Right lobe of liver (tissue), 6 donors: ENCODE measurements around the gene CHRNG. TPM values are rescaled to one million over a fixed set of nuclear protein-coding genes. Genes with fewer than 3 reads are reported as not detected.

Source experiments
- ATAC-seq, 4 donors: fragments of 200-7000 bp; cut with Tn5 transposase; one replicate each; pipeline ENCODE4 v1.9.1; 2020; ENCODE audit warnings: mild to moderate bottlenecking in 4 of 4, moderate library complexity in 4 of 4
- DNase-seq, 3 donors: peaks; one replicate each; pipeline ENCODE4 v3.0.0-alpha.2; 2020
- H3K27ac ChIP-seq, 3 donors: fragments of 200-600 bp; one replicate each; pipeline ENCODE4 v1.8.0; 2022
- H3K27me3 ChIP-seq, 2 donors: fragments of 200-600 bp; one replicate each; pipeline ENCODE4 v1.8.0; 2022
- H3K36me3 ChIP-seq, 4 donors: fragments of 200-600 bp; sonication (generic) in 1 of 4; one replicate each; pipeline versions ENCODE4 v1.5.1 to v1.8.0; 2017 to 2022; ENCODE audit warnings: control low read depth in 1 of 4
- H3K4me1 ChIP-seq, 4 donors: fragments of 200-600 bp; sonication (generic) in 1 of 4; one replicate each; pipeline versions ENCODE4 v1.5.1 to v1.8.0; 2017 to 2022; ENCODE audit warnings: control low read depth in 1 of 4
- H3K4me3 ChIP-seq, 3 donors: fragments of 200-600 bp; one replicate each; pipeline ENCODE4 v1.8.0; 2022
- H3K9me3 ChIP-seq, 4 donors: fragments of 200-600 bp; sonication (generic) in 1 of 4; one replicate each; pipeline versions ENCODE4 v1.5.1 to v1.8.0; 2017 to 2022; ENCODE audit warnings: control low read depth in 1 of 4
- CTCF ChIP-seq, 4 donors: fragments of 200-600 bp in 3 of 4; fragments of 450-650 bp in 1 of 4; IDR thresholded peaks; one replicate each; pipeline versions ENCODE4 v1.5.1 to v1.8.0; 2016 to 2022; ENCODE audit warnings: antibody characterized with exemption in 4 of 4, mild to moderate bottlenecking in 2 of 4
- POLR2A ChIP-seq: fragments of 450-650 bp; IDR thresholded peaks from one replicate; pipeline ENCODE4 v1.6.1; 2017; ENCODE audit warnings: antibody characterized with exemption, mild to moderate bottlenecking
- WGBS: methylation state at CpG from one replicate; pipeline ENCODE4 v1.1.6; 2018; ENCODE audit warnings: low coverage, low lambda C conversion rate; ENCODE audit not compliant: insufficient coverage; ENCODE audit errors: missing lambda C conversion rate; 5-methylcytosine and 5-hydroxymethylcytosine counted together
- intact Hi-C, 2 donors: fragments of 100-400 bp; cut with DNase I; formaldehyde crosslinking; loops; one replicate each; pipeline versions ENCODE4 v1.11.2 to v1.14.1; 2022
- total RNA-seq, 6 experiments: library from RNA; depleted of rRNA in 2 of 6; stranded (reverse); fragments of >200 nt in 2 of 6; fragmentation: NEBNext Ultra II Directional in 3 of 6; extraction: Animal tissue kit (Norgen Biotek cat#: 25700) in 3 of 6; gene quantifications; one replicate each; pipeline versions ENCODE4 v1.1.0 to v1.2.4, GENCODE V29; 2016 to 2023
- donor health status: DM: no; HTN: yes; CAD: no.
- donor health status: DM: no; HTN: no; CAD: no.
- donor health status: DM: no; HTN: no; CAD: no.
- donor health status: DM: no; HTN: yes; CAD: no.
- donor health status: DM: no; HTN: yes; CAD: no.

The CHRNG gene
- total RNA-seq, 6 experiments from 2014 or later, result not detected

- DNase-seq, result no peak
- Histone ChIP-seq H3K27ac (no peak overlapping the region), H3K4me1 (peaks cover 0 to 20% (median 0%) of the 10 kb centered on the region in 4 donors), H3K27me3 (peaks cover 14 to 27% of the 10 kb centered on the region in 2 donors), H3K9me3 (no peaks in the 10 kb centered on the region), H3K36me3 (no peaks in the 10 kb centered on the region), H3K4me3 (no peak overlapping the region)
- WGBS, result 65% methylated on average over 6 of the region's 13 CpGs
- intact Hi-C loops, result loop anchor here in 1 of 2 donors (10.0 kb wide), 2 partner anchors 92 to 622 kb away; no protein-coding TSS in a partner anchor
- ATAC-seq, result no peak
- TF ChIP-seq CTCF (IDR thresholded peaks at IDR 0.05), result no peak
- no peak for TF ChIP-seq POLR2A
Measured at GRCh38 chr2:232526372-232526941, 13.0 kb upstream of the CHRNG start.

- DNase-seq (no peak), ATAC-seq (no peak)
- Histone ChIP-seq H3K27ac (no peak overlapping the region), H3K4me1 (peaks cover 0 to 11% (median 0%) of the 10 kb centered on the region in 4 donors), H3K27me3 (peaks cover 7 to 16% of the 10 kb centered on the region in 2 donors), H3K36me3 (no peaks in the 10 kb centered on the region), H3K9me3 (no peaks in the 10 kb centered on the region), H3K4me3 (no peak overlapping the region)
- 53% methylated on average over 2 of the region's 6 CpGs for WGBS
- TF ChIP-seq CTCF (IDR thresholded peaks at IDR 0.05) (no peak), POLR2A (no peak)
- intact Hi-C loops, result loop anchor here in 1 of 2 donors (10.0 kb wide), 2 partner anchors 93 to 623 kb away; no protein-coding TSS in a partner anchor
Measured at GRCh38 chr2:232527905-232528470, 11.5 kb upstream of the CHRNG start.

GRCh38 chr2:232528746-232529460 is 10.6 kb upstream of the CHRNG start:
- Histone ChIP-seq H3K27ac (no peak overlapping the region), H3K36me3 (no peaks in the 10 kb centered on the region), H3K9me3 (no peaks in the 10 kb centered on the region), H3K4me3 (no peak overlapping the region), H3K4me1 (peaks cover 0 to 6% (median 0%) of the 10 kb centered on the region in 4 donors), H3K27me3 (peaks cover 4 to 7% of the 10 kb centered on the region in 2 donors)
- ATAC-seq (no peak), DNase-seq (peak in 1 of 3 donors; percentile 27)
- intact Hi-C loops, result loop anchor here in 1 of 2 donors (10.0 kb wide), 2 partner anchors 94 to 624 kb away; no protein-coding TSS in a partner anchor
- TF ChIP-seq POLR2A (no peak), CTCF (IDR thresholded peaks at IDR 0.05) (no peak)
- WGBS, result 72% methylated on average over 7 of the region's 11 CpGs

GRCh38 chr2:232529806-232530547 is 9.5 kb upstream of the CHRNG start:
- H3K27me3 ChIP-seq, result no peaks in the 10 kb centered on the region
- DNase-seq (peak in 2 of 3 donors; percentile 13 to 40), ATAC-seq (no peak)
- intact Hi-C loops, result loop anchor here in 1 of 2 donors (10.0 kb wide), 2 partner anchors 95 to 625 kb away; no protein-coding TSS in a partner anchor
- no peak overlapping the region for H3K27ac ChIP-seq
- no peaks in the 10 kb centered on the region for H3K36me3 ChIP-seq
- H3K9me3 ChIP-seq, result no peaks in the 10 kb centered on the region
- H3K4me3 ChIP-seq, result no peak overlapping the region
- TF ChIP-seq CTCF (IDR thresholded peaks at IDR 0.05), result no peak
- TF ChIP-seq POLR2A, result no peak
- peaks cover 0 to 3% (median 0%) of the 10 kb centered on the region in 4 donors for H3K4me1 ChIP-seq
- WGBS, result 74% methylated on average over 9 of the region's 17 CpGs
